SK-N-SH (cell line): Measurements from ENCODE around the gene NDUFB11.

ENCODE experiments used
- CHD2 ChIP-seq: fragments of 150-350 bp; IDR thresholded peaks from 2 replicates; pipeline ENCODE4 v1.6.1; 2018; ENCODE audit warnings: low read length; ENCODE audit not compliant: partially characterized antibody
- CTCF ChIP-seq: fragments of 200-600 bp; sonication (generic); IDR thresholded peaks from 2 replicates; pipeline ENCODE4 v1.6.1; 2017; ENCODE audit warnings: antibody characterized with exemption, mild to moderate bottlenecking, moderate library complexity
- FOXJ3 ChIP-seq: sonication (generic); formaldehyde crosslinking; IDR thresholded peaks from 2 replicates; pipeline ENCODE4 v1.5.1; 2020; ENCODE audit warnings: mild to moderate bottlenecking, missing genetic modification reagents
- MAX ChIP-seq: IDR thresholded peaks from 2 replicates; pipeline ENCODE4 v1.4.0; 2012; ENCODE audit warnings: low read depth
- MXI1 ChIP-seq: IDR thresholded peaks from 2 replicates; pipeline ENCODE4 v1.6.1; 2012; ENCODE audit warnings: mild to moderate bottlenecking, low read depth, low read length, improper control_type of control experiment
- RCOR1 ChIP-seq: fragments of 150-350 bp; IDR thresholded peaks from 2 replicates; pipeline ENCODE4 v1.6.1; 2017; ENCODE audit warnings: antibody characterized with exemption, low read length
- REST ChIP-seq: IDR thresholded peaks from 2 replicates; pipeline ENCODE4 v1.6.1; 2012; ENCODE audit warnings: mild to moderate bottlenecking, low read depth, low read length, moderate library complexity
- YY1 ChIP-seq: IDR thresholded peaks from 2 replicates; pipeline ENCODE4 v1.4.0; 2012; ENCODE audit warnings: low read depth, mild to moderate bottlenecking
- ZBTB33 ChIP-seq: IDR thresholded peaks from 2 replicates; pipeline ENCODE4 v1.4.0; 2012; ENCODE audit warnings: low read depth, borderline replicate concordance

GRCh38 chrX:47190445-47191269, 46.2 kb upstream of the NDUFB11 start:
- TF ChIP-seq CTCF: no peak
- no peak for TF ChIP-seq FOXJ3 (CRISPR knock-in tag)
- peak; percentile 93 for TF ChIP-seq MAX
- no peak for TF ChIP-seq CHD2
- no peak for TF ChIP-seq YY1
- TF ChIP-seq MXI1: peak; percentile 95
- TF ChIP-seq ZBTB33: no peak
- peak; percentile 25; the same call in 1 of the 2 replicates for TF ChIP-seq RCOR1
- TF ChIP-seq REST: no peak
